GM15510 (cell line): Measurements from ENCODE around the gene CPLX1.

ENCODE experiments used
- POLR2A ChIP-seq: IDR thresholded peaks from 3 replicates; pipeline ENCODE4 v1.6.1; 2011; ENCODE audit warnings: borderline replicate concordance; ENCODE audit not compliant: insufficient read length; ENCODE audit errors: extremely low read depth

The CPLX1 gene

GRCh38 chr4:830601-831482 is 4.9 kb upstream of the CPLX1 start:
- no peak for TF ChIP-seq POLR2A

DNA sequence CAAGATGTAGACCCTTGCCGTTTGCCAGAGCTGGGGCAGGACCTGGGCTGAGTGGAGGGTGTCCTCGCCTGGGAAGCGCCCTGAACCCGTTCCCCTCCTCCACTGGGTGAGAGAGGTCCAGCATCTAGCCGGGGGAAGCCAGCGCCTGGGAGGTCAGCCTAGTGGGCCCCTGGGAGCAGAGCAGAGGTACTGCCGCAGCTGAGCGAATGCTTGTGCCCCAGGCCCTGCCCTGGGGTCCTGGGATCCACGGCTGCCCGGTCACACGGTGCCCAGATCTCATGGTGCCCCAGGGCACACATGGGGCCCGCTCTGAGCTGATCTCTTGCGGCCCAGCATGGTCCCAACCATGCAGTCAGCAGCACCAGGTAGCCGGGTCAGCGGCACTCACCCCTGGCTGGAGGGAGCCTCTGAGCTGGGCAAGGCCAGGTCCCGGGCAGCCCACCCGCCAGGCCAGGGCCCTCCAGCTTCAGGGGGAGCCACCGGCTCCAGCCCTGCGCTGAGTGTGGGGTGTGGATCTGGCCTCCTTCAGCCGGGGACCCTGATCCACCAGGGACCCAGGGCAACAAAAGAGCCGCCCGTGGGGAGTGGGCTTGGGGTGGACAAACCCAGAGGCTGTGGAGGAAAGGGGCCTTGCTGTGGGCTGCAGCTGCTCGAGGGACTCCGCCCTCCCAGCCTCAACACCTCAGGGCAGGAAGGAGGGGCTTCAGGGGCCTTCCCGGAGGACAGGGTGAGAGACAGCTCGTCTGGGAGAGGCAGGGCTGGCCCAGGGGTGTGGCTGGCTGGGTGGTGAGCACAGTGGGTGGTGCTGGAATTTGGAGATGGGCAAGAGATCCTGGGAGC is 4.1 kb upstream of the CPLX1 start:
- no peak for TF ChIP-seq POLR2A

GRCh38 chr4:829291-829690 is 3.4 kb upstream of the CPLX1 start:
- no peak for TF ChIP-seq POLR2A

DNA sequence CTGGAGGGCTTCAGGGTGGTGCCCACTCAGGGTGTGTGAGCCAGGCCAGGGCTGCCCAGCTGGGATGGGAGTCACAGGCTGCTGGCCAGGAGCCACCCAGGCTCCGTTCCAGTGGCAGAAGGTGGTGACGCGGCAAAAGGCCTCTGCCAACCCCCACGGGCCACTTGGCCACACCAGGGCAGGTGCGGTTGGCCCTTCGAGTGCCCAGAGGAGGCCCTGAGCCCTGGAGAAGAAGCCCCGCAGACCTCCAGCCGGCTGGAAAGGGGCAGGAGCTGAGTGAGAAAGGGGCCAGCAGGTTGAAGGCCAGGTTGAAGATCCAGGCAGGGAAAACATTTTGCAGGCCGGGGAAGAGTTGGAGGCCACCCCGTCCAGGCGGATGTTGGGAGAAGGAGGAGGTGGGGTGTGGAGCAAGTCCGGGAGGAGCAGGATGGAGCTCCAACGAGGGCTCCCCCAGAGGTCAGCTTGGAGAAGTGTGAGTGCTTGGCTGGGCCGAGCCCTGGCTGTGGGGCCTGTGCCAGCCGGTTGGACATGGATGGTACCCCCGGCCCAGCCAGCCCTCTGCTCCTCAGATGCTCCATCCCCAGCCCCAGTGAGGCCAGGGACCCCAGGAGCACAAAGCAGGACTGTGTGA is 2.8 kb upstream of the CPLX1 start:
- no peak for TF ChIP-seq POLR2A

- TF ChIP-seq POLR2A = no peak
These were observed 1.5 kb upstream of the CPLX1 start for GRCh38 chr4:827209-828081.

DNA sequence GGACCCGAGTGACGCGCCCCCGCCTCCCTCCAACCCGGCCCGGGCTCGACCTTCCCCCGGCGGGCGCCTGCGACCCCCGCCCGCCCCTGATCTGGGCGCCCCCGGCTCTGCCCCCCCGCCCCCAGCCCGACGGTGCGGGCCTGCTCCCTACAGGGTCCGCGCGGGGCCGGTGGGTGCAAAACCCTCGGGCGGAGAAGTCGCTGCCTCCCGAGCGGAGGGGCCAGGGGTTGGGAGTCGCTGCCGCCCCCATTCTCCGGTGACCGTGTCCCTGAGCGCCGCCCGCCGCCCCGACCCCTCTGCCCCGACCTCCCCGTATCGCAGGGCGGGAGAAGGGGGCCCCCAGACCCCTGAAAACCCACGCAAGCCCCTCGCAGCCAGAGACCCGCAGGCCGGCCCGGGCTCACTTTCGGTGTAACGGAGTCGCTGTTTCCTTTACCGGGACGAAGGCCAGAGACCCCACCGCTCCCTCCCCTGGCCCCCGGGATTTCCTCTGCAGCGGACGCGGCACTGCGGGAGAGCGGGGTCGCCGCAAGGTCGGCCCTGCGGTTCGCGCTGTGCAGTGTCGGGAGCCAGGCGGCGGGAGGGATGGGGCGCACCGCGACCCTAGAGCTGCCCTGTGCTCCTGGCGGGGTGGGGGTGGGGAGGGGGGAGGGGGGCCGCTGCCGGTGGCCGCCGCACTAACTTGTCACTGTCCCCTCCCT is 729 bp upstream of the CPLX1 start:
- TF ChIP-seq POLR2A = no peak

DNA sequence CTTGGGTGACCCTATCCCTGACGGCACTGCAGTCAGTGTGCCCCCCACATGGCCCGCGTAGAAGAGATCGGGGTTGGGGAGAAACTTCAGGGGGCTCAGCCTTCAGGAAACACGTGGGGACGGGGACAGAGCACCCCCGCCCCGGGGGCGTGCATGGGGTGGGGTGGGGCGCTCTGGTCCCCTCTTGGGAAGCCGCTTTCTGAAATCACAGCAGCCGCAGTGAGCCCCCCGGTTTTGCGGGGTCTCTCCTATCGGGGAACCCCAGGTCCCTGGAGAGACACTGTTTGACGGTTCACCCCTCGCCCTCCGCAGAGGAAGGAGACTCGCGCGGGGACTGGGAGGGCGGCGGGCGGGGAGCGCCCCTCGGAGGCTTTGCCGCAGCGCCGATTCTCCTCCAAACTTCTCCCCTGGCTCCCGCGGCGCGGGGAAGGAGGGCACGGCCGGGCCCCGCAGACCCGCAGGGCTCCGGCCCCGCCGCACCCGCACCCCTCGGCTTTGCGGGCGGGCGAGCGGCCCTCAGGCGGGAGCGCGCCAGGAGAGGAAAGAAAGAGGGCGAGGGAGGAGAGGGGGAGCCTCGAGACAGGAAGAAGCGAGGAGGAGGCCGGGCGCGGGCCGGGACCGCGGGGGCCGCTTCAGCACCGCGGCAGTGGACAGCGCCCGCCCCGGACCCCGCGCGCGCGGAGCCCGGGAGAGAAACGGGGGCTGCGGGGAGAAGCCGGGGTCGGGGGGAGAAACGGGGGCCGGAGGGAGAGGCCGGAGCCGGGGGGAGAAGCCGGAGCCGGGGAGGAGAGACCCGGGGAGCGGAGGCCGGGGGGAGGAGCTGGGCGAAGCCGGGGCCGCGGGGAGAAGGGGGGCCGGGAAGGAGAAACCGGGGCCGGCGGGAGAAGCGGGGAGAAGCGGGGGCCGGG is 612 bp downstream of the CPLX1 start:
- no peak for TF ChIP-seq POLR2A

DNA sequence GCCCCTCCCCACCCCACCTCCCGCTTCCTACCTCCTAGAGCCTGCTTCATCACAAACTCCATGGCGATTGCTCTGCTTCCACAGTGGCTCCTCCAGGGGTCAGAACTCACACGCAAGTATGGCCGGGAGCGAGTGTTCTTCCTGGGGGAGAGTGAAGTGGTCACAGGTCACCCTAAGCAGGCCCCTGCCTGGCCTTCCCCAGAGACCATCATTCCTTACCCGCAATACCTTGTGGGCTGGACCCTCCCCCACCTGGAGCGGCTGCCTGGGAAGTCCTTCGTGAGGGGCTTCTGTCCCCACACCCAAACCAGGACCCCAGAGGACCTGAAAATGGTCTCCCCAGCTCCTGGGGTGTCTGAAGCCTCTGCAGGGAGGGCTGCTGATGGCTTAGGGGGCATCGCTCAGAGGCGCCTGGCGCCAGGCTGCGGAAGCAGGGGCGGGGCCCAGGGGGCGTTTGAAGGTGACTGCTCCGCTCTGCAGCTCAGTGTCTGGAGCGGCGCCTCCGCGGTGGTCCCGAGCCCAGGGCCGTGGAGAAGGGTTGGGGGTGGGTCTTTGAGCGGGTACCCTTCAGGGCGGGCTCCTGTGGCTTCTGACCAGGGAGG is 1.4 kb downstream of the CPLX1 start:
- TF ChIP-seq POLR2A = no peak

- no peak for TF ChIP-seq POLR2A
These were observed 2.0 kb downstream of the CPLX1 start for GRCh38 chr4:823761-824460.

- TF ChIP-seq POLR2A = no peak
These were observed 2.7 kb downstream of the CPLX1 start for GRCh38 chr4:823176-823760.

DNA sequence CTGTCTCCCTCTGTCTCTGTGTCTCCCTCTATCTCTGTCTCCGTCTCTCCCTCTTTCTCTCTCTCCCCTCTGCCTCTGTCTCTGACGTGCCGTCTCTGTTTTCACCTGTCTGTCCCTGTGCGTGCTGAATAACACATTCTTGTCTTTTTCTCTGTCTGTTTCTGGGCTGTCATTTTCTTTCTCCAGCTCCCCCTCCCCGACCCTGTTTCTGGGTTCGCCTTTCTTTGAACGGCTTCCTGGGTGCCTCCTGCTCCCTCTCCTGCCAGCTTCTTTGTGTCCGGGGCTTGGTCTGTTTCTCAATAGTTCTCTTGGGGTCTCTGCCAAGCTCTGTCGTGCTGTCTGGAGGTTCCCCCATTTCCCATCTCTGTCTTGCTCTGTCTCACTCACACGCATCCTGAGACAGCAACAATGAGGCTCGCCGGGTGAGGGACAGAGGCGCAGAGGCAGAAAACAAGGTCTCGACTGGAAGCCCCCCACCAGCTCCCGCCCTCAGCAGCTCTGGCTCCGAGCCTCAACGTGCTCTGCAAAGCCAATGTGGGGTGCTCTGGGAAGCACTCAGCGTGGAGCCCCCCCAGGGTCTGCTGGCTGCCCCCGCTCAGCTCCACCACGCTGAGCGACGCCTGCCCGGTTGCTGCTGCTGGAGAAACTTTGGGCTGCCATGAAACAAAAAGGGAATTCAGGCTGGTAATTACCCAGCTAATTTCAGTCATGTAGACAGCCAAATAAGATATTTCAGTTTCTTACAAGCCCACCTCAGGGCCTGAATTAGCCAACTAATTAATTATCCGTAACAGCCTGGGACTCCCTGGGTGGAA is 3.4 kb downstream of the CPLX1 start:
- no peak for TF ChIP-seq POLR2A
